HG02840 (cell line): ENCODE measurements around the gene RAB11FIP4.

Source experiments
- ATAC-seq: cut with Tn5 transposase; IDR thresholded peaks from one replicate; pipeline ENCODE4 v1.9.1; 2021; ENCODE audit warnings: mild to moderate bottlenecking, moderate library complexity, moderate number of reproducible peaks; ENCODE audit not compliant: unreplicated experiment, low FRiP score

The RAB11FIP4 gene

DNA sequence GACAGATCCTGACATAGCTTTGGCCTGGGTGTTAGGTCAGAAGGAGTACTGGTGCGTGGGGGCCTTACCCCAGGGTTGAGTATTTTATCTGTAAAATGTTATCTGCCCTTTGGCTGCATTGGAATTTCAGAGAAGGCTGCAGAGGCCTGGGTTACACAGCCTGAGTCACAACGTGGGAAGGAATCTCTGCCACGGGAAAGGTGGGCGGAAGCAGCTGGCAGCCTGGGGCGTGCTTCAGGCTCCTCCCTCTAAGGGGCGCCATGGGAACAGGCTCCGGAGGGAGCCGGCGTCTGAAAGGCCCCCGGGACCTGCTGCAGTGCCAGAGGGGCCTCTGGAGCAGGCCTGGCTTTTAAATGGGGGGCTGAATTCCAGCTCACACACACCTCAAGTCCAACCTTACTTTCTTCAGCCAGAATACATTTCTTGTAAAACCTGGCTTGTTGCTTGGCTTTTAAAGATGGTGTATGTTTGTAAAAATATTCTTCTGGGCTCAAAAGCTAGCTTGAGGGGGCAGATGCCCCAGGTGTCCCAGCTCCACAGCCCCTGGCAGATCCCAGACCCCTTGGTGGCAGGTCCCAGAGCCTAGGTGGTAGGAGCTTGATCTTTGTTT is 142.2 kb downstream of the RAB11FIP4 start:
- ATAC-seq: no peak

GRCh38 chr17:31534223-31534888 is 142.9 kb downstream of the RAB11FIP4 start:
- ATAC-seq: no peak

DNA sequence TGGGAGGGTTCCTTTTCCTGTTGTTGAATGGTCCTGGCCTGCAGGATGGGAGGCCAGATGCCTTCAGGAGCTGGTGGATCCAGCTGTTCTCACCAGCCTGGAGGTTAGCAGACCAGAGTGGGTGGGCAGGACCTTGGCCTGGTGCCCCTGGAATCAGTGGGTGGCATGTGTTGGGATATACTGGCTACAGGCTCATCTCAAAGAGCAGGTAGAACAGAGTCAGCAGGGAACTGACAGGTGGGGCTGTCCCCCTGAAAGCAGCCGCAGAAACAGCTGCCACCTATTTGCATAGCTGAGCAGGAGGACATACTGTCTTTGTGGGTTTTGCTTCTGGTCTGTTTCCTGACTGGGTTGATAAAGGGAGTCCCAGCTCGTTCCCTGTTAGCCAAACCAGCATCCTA is 144.1 kb downstream of the RAB11FIP4 start:
- peak; percentile 74 for ATAC-seq

DNA sequence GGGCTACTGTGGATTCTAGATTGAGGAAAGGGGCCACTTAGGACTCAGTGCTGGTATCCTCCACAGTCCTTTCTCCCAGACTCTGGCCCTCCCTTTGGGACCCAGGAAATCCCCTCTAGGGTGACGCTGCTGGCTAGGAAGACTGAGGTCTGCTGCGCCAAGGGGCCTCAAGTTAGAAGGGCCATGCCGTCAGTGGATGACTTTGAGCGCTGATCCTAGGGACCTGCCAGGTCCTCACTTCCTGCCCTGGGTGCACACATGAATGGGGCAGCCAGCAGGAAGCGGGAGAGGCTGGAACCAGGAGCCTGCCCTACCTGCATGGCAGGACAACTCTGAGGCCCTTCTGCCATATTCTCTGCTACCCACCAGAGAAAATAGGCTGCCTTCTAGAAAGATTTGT is 145.0 kb downstream of the RAB11FIP4 start:
- no peak for ATAC-seq

- no peak for ATAC-seq
Measured at GRCh38 chr17:31537565-31538011, 146.1 kb downstream of the RAB11FIP4 start.

DNA sequence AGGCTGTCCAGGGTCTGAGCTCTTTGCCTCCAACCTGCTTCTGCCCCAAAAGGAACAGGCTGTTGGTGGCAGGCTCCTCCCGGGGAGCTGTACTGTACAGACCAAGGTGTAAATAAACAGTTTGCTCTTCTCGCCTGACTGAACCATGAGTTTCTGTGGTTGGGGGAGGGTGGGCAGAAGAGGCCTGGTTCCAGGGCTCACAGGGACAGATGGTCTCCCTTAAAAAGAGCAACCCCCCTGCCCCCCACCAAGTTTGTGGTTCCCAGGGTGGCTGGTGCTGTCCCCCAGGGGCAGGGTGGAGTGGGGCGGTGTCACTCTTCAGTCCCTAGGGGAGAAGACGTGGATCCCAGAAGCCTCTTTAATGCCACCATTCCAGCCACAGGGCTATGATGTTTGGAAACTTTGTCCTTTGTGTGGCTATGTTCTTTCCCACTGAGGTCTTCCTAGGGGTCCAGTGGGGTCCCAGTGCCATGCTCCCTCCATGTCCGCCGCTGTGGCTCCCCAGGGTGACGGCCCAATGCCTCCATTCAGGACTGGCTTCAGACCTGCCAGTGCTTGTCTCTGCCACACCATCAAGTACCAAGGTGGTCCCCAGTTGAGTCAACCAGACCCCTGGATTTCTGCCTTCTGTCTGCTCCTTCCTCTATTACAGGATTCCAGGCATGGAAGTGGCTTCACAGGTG is 146.7 kb downstream of the RAB11FIP4 start:
- ATAC-seq: no peak

GRCh38 chr17:31540602-31541307 is 149.3 kb downstream of the RAB11FIP4 start:
- no peak for ATAC-seq

GRCh38 chr17:31541559-31541958 is 150.1 kb downstream of the RAB11FIP4 start:
- no peak for ATAC-seq

- ATAC-seq: no peak
Measured at GRCh38 chr17:31544186-31544585, 152.7 kb downstream of the RAB11FIP4 start.

GRCh38 chr17:31546650-31547049 is 155.2 kb downstream of the RAB11FIP4 start:
- ATAC-seq: no peak

DNA sequence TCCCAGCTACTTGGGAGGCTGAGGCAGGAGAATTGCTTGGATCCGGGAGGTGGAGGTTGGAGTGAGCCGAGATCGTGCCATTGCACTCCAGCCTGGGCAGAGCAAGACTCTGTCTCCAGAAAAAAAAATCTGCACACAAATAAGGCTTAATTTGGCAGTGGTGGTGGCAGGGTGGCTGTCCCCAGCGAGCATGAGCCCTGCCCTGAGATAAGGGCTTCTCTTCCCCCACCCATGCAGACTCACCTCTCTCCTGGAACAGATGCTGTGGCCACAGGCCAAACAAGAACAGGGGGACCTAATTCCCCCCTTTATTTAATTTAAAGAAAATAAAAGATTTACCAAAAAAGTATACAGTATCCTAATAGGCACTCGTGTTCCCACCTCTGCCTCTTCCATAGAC is 157.2 kb downstream of the RAB11FIP4 start:
- no peak for ATAC-seq

- ATAC-seq: peak; percentile 4
Measured at GRCh38 chr17:31549121-31549524, 157.6 kb downstream of the RAB11FIP4 start.

- peak; percentile 84 for ATAC-seq
Measured at GRCh38 chr17:31549525-31550388, 158.3 kb downstream of the RAB11FIP4 start.

DNA sequence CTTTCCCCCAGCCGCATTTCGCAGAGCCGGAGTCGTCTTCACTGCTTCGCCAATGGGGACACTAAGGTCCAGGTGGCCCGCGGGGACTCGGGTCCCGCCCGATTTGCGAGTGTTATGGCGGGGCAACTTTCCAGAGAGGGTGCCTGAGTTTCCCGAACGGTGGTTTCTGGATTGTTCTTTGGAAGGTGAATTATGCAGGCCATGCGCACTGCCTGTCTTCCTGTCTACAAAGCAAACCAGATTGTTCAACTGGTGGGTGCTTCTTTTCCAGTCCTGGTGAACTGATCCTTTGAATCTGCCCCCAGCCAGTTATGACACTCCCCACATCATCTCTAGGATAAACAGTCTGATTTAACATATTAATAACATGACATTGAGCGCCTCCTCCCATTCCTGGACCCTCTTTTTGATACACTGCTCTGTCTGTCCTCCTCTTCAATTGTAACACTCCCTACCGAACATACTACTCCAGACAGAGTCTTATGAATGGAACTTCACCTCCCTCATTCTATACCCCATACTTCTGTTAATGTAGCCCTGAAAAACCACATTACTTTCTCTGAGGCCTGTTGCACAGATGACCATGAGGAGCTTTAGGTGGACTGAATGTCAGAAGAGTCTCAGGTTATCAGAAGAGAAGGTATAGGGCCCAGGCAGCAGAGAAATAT is 159.0 kb downstream of the RAB11FIP4 start:
- no peak for ATAC-seq

GRCh38 chr17:31552568-31552967 is 161.1 kb downstream of the RAB11FIP4 start:
- ATAC-seq: no peak

- no peak for ATAC-seq
Measured at GRCh38 chr17:31553506-31553905, 162.0 kb downstream of the RAB11FIP4 start.

- no peak for ATAC-seq
Measured at GRCh38 chr17:31554930-31555329, 163.5 kb downstream of the RAB11FIP4 start.

DNA sequence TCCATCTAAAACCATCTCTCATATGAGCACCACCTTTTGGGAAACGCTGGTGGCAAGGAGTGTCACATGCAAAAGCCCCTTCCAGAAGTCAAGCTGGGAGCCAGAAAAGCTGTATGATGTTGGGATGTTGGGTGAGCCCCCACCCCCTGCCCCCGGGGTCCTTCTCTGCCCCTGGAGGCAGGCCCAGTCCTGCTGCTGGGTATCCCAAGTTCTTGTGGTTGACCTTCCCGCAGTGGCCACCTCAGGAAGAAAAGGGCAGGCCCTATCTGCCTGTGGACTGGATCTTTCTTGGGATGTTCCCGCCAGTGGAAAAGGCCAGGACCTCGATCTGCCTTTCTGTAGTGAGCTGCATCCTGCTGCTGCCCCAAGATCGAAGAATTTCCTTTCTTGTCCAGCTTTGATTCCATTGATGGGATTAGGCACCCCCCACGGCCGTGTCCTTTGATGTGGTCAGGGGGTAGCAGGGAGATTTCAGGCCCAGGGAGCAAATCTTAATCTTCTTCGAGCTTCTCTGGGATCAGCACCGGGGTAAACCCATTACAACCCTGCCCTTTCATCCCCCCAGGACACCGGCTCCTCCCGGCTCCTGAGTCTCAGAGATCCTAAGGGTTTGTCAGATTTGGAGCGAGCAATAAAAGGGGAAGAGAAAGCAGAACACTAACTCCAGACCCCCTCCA is 165.6 kb downstream of the RAB11FIP4 start:
- no peak for ATAC-seq
